Stimulated activated naive CD8-positive, alpha-beta T cell treated with anti-CD3 and anti-CD28 coated beads, Interleukin-15, Interleukin-2, amounts not matched to agents 100 ng/mL and 50 ng/mL, for 24 hours (primary cell): Measurements from ENCODE around the gene CXorf58.
"Not testable (repeated sequence)": the region's sequence is repeated elsewhere in the genome, so short reads cannot be mapped to it uniquely, and the experiment has no call there.

ENCODE experiments used
- H3K27ac Mint-ChIP-seq: one replicate; pipeline ENCODE4 v1.8.0; 2021; ENCODE audit warnings: mild to moderate bottlenecking, mixed read lengths
- H3K27me3 Mint-ChIP-seq: one replicate; pipeline ENCODE4 v1.8.0; 2021; ENCODE audit warnings: mixed read lengths
- H3K36me3 Mint-ChIP-seq: one replicate; pipeline ENCODE4 v1.8.0; 2021; ENCODE audit warnings: low read depth, mixed read lengths
- H3K4me1 Mint-ChIP-seq: one replicate; pipeline ENCODE4 v1.8.0; 2021; ENCODE audit warnings: low read depth, mixed read lengths
- H3K4me3 Mint-ChIP-seq: one replicate; pipeline ENCODE4 v1.8.0; 2021; ENCODE audit warnings: mild to moderate bottlenecking, mixed read lengths
- H3K9me3 Mint-ChIP-seq: one replicate; pipeline ENCODE4 v1.8.0; 2021; ENCODE audit warnings: mixed read lengths

Gene CXorf58

GRCh38 chrX:23959781-23960180 is 52.0 kb downstream of the CXorf58 start:
- no peak overlapping the region for H3K27ac Mint-ChIP-seq
- H3K27me3 Mint-ChIP-seq, result no peaks in the 10 kb centered on the region
- H3K9me3 Mint-ChIP-seq, result no peaks in the 10 kb centered on the region
- H3K4me1 Mint-ChIP-seq, result peaks cover 17% of the 10 kb centered on the region
- no peaks in the 10 kb centered on the region for H3K36me3 Mint-ChIP-seq
- no peak overlapping the region for H3K4me3 Mint-ChIP-seq

GRCh38 chrX:23964191-23964590 is 56.4 kb downstream of the CXorf58 start:
- H3K9me3 Mint-ChIP-seq, result no peaks in the 10 kb centered on the region
- H3K4me3 Mint-ChIP-seq, result no peak overlapping the region
- no peak overlapping the region for H3K27ac Mint-ChIP-seq
- H3K27me3 Mint-ChIP-seq, result no peaks in the 10 kb centered on the region
- H3K36me3 Mint-ChIP-seq, result no peaks in the 10 kb centered on the region
- peaks cover 13% of the 10 kb centered on the region for H3K4me1 Mint-ChIP-seq

GRCh38 chrX:23965630-23966029 is 57.8 kb downstream of the CXorf58 start:
- not testable (repeated sequence) for H3K27ac Mint-ChIP-seq, H3K36me3 Mint-ChIP-seq, H3K4me3 Mint-ChIP-seq

GRCh38 chrX:23978491-23978890 is 70.7 kb downstream of the CXorf58 start:
- H3K4me3 Mint-ChIP-seq, result no peak overlapping the region
- no peaks in the 10 kb centered on the region for H3K27me3 Mint-ChIP-seq
- H3K9me3 Mint-ChIP-seq, result no peaks in the 10 kb centered on the region
- H3K27ac Mint-ChIP-seq, result no peak overlapping the region
- peaks cover 11% of the 10 kb centered on the region for H3K36me3 Mint-ChIP-seq
- no peaks in the 10 kb centered on the region for H3K4me1 Mint-ChIP-seq

More at GRCh38 chrX:23965630-23966029, 57.8 kb downstream of the CXorf58 start:
- H3K27me3 Mint-ChIP-seq, H3K9me3 Mint-ChIP-seq, H3K4me1 Mint-ChIP-seq: not testable (repeated sequence)

GRCh38 chrX:23980011-23980441 is 72.2 kb downstream of the CXorf58 start:
- Mint-ChIP-seq H3K4me1 (peaks cover 3% of the 10 kb centered on the region), H3K27ac (no peak overlapping the region), H3K9me3 (no peaks in the 10 kb centered on the region), H3K27me3 (no peaks in the 10 kb centered on the region), H3K4me3 (no peak overlapping the region), H3K36me3 (peaks cover 11% of the 10 kb centered on the region)

- Mint-ChIP-seq H3K36me3 (peaks cover 13% of the 10 kb centered on the region), H3K9me3 (no peaks in the 10 kb centered on the region), H3K27me3 (no peaks in the 10 kb centered on the region), H3K4me1 (peaks cover 3% of the 10 kb centered on the region), H3K4me3 (no peak overlapping the region), H3K27ac (no peak overlapping the region)
Observed at GRCh38 chrX:23981222-23981621, 73.4 kb downstream of the CXorf58 start.

GRCh38 chrX:23981711-23982110 is 73.9 kb downstream of the CXorf58 start:
- Mint-ChIP-seq H3K27ac (no peak overlapping the region), H3K27me3 (no peaks in the 10 kb centered on the region), H3K36me3 (peaks cover 18% of the 10 kb centered on the region), H3K4me1 (peaks cover 3% of the 10 kb centered on the region), H3K9me3 (no peaks in the 10 kb centered on the region), H3K4me3 (no peak overlapping the region)

- no peaks in the 10 kb centered on the region for H3K27me3 Mint-ChIP-seq
- H3K4me3 Mint-ChIP-seq, result no peak overlapping the region
- H3K36me3 Mint-ChIP-seq, result peaks cover 29% of the 10 kb centered on the region
- no peaks in the 10 kb centered on the region for H3K9me3 Mint-ChIP-seq
- H3K4me1 Mint-ChIP-seq, result peaks cover 3% of the 10 kb centered on the region
- no peak overlapping the region for H3K27ac Mint-ChIP-seq
Observed at GRCh38 chrX:23982891-23983290, 75.1 kb downstream of the CXorf58 start.
